ENCODE measurements around the gene EGFR. TPM values are rescaled to one million over a fixed set of nuclear protein-coding genes. Genes with fewer than 3 reads are reported as not detected.
A peak's percentile ranks its signal among the peaks of the same experiment; 100 is the strongest.

Gene EGFR
- total RNA-seq, 1 experiment from 2014 or later = 3.1 TPM

DNA sequence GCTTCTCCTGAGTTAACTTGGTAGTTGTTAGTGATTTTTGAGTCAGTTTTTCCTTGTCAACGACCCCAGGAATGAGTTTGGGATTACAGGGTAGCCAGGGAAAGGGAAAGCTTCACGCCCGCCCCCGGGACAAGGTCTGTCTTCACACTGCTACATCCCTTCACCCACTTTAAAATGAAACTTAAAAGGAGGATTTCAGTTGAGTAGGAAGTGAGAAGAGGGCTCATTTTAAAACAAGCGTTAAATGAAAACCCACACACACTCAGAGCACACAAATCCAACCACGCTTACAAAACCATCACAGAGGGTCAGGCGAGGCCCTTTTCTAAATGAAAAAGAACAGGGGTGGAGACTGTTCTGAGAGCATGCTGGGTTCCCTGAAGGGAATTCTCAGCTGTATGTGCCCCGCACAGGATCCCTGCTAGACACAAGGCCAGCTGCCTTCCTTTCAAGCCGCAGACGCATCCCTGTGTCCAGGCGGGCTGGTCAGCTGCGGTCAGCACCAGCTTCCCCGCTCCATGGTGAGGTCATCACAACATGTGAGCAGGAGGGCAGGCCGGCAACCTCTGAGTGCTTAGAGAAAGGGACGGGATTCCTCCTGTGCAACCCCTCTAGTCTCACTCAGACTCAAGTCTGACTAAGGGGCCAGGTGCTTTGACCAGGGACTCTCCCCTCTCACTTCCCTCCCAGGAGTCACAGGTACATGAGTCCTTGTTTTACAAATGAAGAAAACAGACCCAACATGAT, 111.8 kb downstream of the EGFR start:
- DNase-seq = no peak
- Histone ChIP-seq H3K27me3 (ENCODE audit: control insufficient read depth, insufficient read depth, low read length) (no peaks in the 10 kb centered on the region), H3K36me3 (replicated peaks; ENCODE audit: control insufficient read depth, insufficient read depth, low read length) (no peaks in the 10 kb centered on the region), H3K4me3 (ENCODE audit: insufficient read depth, low read depth, low read length) (no peak overlapping the region)

DNA sequence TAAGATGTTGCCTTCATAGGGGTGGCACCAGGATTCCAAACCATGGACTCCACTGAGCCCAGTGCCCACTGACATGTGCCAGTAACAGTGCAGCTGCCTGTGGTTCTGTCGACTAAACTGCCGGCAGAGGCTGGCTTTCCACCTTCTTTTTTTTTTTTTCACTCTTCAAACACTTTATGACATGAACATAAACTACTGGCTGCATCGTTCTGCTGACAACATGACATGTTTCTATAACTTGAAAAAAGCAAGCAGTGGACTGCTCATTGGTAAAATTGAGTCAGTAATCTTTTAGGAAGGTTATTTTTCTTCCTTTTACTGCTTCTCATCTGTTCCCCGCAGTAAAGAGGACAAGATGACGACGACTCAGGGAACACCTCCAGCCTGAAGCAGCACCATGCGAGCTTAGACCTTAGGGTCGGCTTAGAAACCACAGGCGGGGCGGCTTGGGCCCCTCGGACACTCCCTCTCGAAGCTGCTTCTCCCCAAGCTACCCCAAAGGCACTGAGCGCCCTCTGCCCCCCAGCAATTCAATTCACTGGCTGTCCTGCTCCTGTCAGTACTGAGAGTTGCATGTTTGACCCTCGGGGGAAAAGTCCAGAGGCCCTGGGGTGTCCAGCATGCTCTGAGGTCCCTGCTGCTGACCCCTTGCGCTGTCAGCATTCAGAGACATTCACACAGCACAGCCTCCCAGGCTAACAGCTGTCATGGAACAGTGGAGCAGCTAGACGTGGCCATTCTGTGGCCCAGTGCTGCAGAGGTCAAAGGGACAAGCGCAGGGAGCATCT, 112.5 kb downstream of the EGFR start:
- no peaks in the 10 kb centered on the region for H3K36me3 ChIP-seq (replicated peaks; ENCODE audit: control insufficient read depth, insufficient read depth, low read length)
- H3K4me3 ChIP-seq (ENCODE audit: insufficient read depth, low read depth, low read length) = no peak overlapping the region
- DNase-seq = no peak
- no peaks in the 10 kb centered on the region for H3K27me3 ChIP-seq (ENCODE audit: control insufficient read depth, insufficient read depth, low read length)

DNA sequence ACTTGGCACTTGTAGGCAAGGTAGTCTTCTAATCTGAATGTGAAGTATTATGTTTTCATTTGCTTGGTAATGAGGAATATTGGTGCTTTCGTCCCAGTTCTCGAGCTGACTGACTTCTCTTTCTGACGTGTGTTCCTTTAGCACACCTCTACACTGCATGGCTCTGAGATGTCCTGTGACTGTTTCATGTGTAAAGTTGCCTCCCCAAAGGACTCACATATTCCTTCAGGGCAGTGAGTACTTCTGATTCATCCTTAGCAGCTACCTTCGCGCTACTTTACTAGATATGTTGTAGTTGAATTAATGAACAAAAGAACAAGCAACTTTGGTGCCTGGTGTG, 113.7 kb downstream of the EGFR start:
- no peak overlapping the region for H3K4me3 ChIP-seq (ENCODE audit: insufficient read depth, low read depth, low read length)
- no peaks in the 10 kb centered on the region for H3K36me3 ChIP-seq (replicated peaks; ENCODE audit: control insufficient read depth, insufficient read depth, low read length)
- DNase-seq = no peak
- H3K27me3 ChIP-seq (ENCODE audit: control insufficient read depth, insufficient read depth, low read length) = no peaks in the 10 kb centered on the region

DNA sequence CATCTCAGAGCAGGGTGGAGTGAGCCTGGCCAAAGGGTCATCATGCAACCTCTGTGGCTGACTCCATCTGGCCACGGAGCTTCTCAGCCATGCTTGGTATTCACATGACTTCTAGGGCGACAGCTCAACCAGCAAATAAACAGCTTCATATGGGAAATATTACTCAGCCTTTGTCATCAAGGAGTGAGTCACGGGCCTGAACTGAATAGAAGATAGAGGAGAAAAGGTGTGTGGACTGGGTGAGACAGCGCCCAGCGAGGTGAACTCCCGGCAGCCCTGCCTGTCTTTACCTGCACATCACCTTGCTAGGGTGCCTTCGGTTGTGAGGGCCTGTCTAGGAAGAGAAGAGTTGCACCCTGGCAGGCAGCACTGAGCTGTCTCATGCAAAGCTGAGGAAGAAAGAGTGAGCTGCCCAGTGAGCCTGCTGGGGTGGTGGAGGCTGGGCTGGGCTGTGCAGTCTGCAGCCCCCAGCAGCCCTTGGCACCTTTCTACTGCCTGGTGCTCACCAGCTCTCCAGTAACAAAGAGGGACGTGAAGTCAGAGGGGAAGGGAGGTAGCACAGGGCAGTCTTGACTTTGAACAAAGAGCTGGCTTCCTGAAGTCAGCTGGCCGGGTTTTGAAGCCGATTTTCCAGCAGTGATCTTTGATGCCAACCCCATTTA, 114.2 kb downstream of the EGFR start:
- no peak for DNase-seq
- Histone ChIP-seq H3K4me3 (ENCODE audit: insufficient read depth, low read depth, low read length) (no peak overlapping the region), H3K27me3 (ENCODE audit: control insufficient read depth, insufficient read depth, low read length) (no peaks in the 10 kb centered on the region), H3K36me3 (replicated peaks; ENCODE audit: control insufficient read depth, insufficient read depth, low read length) (no peaks in the 10 kb centered on the region)

DNA sequence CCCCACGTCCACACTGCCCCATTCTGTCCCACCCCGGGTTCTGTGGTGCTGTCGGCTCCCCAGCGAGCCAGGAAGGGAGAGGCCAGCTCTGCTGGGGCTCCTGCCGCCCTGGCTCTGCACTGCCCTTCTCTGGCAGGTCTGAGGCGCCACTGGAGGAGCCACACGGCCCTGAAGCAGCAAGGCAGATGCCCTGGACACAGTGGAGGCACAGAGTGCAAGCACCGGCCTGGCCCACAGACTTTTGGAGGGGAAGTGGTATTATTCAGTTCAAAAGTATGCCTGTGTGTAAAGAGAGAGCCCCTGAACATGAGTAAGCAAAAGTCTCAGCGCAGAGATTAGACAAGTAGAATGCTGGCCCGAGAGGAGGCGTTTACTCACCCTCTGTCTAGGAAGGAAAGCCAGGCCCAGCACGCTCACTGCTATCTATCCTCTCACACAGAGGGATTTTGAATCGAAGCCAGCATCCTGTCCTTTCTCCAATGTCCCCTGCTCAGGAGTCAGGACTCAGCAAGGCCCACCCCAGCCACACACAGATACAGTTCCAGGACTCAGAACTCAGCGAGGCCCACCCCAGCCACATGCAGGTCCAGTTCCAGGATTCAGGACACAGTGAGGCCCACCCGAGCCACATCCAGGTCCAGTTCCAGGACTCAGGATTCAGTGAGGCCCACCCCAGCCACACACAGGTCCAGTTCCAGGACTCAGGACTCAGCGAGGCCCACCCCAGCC, 115.0 kb downstream of the EGFR start:
- Histone ChIP-seq H3K36me3 (replicated peaks; ENCODE audit: control insufficient read depth, insufficient read depth, low read length) (no peaks in the 10 kb centered on the region), H3K4me3 (ENCODE audit: insufficient read depth, low read depth, low read length) (no peak overlapping the region), H3K27me3 (ENCODE audit: control insufficient read depth, insufficient read depth, low read length) (no peaks in the 10 kb centered on the region)
- DNase-seq = no peak

DNA sequence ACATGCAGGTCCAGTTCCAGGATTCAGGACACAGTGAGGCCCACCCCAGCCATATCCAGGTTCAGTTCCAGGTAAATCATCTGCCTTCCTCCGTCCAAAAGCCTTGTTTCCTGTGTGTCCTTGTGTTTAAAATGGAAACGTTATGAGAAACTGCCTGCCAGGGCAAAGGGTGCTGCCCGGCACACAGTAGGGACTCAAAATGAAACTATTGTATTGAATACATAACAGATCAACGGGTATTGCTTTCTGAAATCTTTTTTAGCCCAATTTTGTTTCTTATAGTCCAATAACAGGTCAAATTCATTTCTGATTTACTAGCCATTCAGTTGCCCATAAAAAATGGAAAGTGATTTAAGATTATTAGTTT, 115.5 kb downstream of the EGFR start:
- Histone ChIP-seq H3K36me3 (replicated peaks; ENCODE audit: control insufficient read depth, insufficient read depth, low read length) (no peaks in the 10 kb centered on the region), H3K27me3 (ENCODE audit: control insufficient read depth, insufficient read depth, low read length) (no peaks in the 10 kb centered on the region), H3K4me3 (ENCODE audit: insufficient read depth, low read depth, low read length) (no peak overlapping the region)
- DNase-seq = no peak

DNA sequence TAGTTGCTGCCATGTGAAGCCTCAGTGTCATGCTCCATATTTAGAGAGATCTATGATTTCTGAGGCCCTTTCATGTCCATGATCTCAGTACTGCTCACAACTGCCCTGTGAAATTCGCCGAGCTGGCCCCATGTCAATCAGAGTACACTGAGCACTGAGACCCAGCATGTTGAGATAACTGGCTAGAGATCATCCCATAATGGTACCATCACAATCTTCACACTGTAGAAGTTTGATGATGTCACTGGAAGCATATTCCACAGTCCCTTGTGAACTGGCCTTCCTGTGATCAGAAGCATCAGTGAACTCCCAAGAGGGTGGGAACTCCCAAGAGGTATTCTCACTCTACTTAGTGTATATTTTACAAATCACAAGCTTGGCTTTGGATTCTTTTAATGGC, 116.0 kb downstream of the EGFR start:
- Histone ChIP-seq H3K36me3 (replicated peaks; ENCODE audit: control insufficient read depth, insufficient read depth, low read length) (no peaks in the 10 kb centered on the region), H3K4me3 (ENCODE audit: insufficient read depth, low read depth, low read length) (no peak overlapping the region), H3K27me3 (ENCODE audit: control insufficient read depth, insufficient read depth, low read length) (no peaks in the 10 kb centered on the region)
- no peak for DNase-seq

DNA sequence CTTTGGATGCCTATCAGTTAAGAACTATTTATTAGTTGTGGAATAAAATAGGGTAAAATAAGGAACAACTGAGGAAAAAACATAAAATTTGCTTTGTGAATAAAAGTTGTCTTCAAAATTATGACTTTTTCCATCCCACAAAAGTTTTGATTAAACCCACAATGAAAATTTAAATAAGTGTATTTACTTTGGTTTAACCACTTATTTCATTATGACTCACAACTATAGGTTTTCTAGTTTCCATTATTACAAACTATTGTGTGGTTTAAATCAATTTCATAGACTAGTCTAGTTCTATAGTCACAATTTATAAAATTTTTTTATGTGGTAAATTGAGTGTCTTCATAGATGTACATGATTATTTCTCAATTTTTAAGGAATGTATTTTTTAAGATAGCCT, 116.6 kb downstream of the EGFR start:
- DNase-seq = no peak

DNA sequence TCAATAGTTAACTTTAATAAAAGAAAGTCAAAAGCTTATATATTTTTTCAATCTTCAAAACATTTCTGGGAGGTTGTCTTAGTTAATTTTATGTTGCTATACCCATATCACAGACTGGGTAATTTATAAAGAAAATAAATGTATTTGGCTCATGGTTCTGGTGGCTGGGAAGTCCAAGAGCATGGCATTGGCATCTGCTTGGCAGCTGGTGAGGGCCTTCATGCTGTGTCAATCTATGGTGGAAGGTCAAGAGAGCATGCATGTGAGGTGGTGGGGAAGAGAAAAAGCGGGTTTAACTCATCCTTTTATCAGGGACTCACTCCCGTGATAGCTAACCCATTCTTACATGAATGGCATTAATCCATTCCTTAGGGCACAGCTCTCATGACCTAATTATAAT, 119.8 kb downstream of the EGFR start:
- Histone ChIP-seq H3K36me3 (replicated peaks; ENCODE audit: control insufficient read depth, insufficient read depth, low read length) (no peaks in the 10 kb centered on the region), H3K4me3 (ENCODE audit: insufficient read depth, low read depth, low read length) (no peak overlapping the region), H3K27me3 (ENCODE audit: control insufficient read depth, insufficient read depth, low read length) (no peaks in the 10 kb centered on the region)
- DNase-seq = no peak

More for the DNA sequence above, 116.6 kb downstream of the EGFR start:
- H3K36me3 ChIP-seq (replicated peaks; ENCODE audit: control insufficient read depth, insufficient read depth, low read length) = no peaks in the 10 kb centered on the region
- no peak overlapping the region for H3K4me3 ChIP-seq (ENCODE audit: insufficient read depth, low read depth, low read length)
- H3K27me3 ChIP-seq (ENCODE audit: control insufficient read depth, insufficient read depth, low read length) = no peaks in the 10 kb centered on the region

DNA sequence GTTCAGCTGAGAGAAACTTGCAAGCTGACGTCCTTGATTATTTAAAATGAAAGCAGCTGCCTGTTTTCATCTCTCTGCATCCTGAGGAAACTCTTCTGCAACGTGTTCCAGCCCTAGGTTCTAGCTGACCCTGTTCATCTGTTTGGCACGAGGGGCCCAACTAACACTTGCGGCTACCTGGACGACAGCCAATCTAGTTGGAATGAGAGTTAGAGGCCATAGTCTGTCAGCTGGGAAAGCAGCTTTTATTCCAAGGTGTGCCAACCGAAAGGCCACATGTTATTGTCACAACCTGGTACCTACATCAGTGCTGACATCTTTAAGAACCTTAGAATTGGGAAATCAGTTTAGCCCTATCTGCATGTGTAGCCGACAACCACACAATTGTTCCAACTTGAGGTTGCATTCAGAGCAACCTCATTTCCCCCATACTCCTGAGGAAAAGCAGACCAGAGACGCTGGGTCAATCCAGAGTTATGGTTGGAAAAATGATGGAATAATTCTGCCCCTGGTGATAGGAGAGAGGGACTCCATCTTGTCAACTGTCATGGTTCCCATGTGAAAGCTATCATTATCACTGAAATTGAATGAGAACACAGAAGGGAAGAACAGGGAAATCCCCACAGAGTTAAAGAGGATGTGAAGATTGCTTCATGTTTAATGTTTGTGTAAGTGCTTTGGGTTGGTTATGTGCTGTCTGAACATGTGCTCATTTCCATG, 121.6 kb downstream of the EGFR start:
- Histone ChIP-seq H3K27me3 (ENCODE audit: control insufficient read depth, insufficient read depth, low read length) (no peaks in the 10 kb centered on the region), H3K4me3 (ENCODE audit: insufficient read depth, low read depth, low read length) (no peak overlapping the region), H3K36me3 (replicated peaks; ENCODE audit: control insufficient read depth, insufficient read depth, low read length) (no peaks in the 10 kb centered on the region)
- no peak for DNase-seq

DNA sequence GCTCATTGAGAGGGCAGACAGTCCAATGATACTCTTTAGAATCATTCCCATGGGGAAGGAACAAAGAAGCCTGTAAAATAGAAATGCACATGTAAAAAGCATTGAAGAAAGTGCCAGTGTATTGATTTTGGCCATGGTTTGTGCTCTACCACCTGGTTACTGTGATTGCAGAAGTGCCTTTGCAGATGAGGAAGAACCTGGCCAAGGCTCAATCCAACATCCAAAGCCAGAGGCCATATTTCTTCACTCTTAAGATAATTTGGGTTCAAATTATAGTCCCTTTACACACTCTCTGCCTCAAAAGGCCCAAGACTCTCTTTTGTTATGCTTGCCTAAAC, 122.1 kb downstream of the EGFR start:
- Histone ChIP-seq H3K27me3 (ENCODE audit: control insufficient read depth, insufficient read depth, low read length) (no peaks in the 10 kb centered on the region), H3K36me3 (replicated peaks; ENCODE audit: control insufficient read depth, insufficient read depth, low read length) (no peaks in the 10 kb centered on the region)

DNA sequence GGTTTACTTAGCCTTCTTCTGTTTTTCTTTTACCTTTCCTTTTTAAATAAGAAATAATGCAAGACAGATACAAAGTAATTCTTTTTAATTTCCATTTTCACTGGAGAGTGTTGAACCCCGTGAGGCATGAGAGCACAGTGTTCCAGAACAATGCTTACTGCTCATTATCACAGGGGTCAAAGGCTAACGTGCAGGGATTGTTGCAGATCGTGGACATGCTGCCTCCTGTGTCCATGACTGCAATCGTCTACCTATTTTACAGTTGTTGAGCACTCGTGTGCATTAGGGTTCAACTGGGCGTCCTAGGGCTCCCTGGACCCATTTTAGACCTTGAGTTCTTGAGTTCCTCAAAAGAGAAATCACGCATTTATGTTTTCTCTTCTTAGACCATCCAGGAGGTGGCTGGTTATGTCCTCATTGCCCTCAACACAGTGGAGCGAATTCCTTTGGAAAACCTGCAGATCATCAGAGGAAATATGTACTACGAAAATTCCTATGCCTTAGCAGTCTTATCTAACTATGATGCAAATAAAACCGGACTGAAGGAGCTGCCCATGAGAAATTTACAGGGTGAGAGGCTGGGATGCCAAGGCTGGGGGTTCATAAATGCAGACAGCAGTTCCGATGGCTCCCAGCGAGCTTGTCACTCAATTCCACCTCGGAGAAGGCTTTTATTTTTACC, 124.2 kb downstream of the EGFR start:
- no peaks in the 10 kb centered on the region for H3K36me3 ChIP-seq (replicated peaks; ENCODE audit: control insufficient read depth, insufficient read depth, low read length)
- no peak for DNase-seq
- no peaks in the 10 kb centered on the region for H3K27me3 ChIP-seq (ENCODE audit: control insufficient read depth, insufficient read depth, low read length)
- no peak overlapping the region for H3K4me3 ChIP-seq (ENCODE audit: insufficient read depth, low read depth, low read length)

More for the DNA sequence above, 122.1 kb downstream of the EGFR start:
- DNase-seq = no peak
- H3K4me3 ChIP-seq (ENCODE audit: insufficient read depth, low read depth, low read length) = no peak overlapping the region

DNA sequence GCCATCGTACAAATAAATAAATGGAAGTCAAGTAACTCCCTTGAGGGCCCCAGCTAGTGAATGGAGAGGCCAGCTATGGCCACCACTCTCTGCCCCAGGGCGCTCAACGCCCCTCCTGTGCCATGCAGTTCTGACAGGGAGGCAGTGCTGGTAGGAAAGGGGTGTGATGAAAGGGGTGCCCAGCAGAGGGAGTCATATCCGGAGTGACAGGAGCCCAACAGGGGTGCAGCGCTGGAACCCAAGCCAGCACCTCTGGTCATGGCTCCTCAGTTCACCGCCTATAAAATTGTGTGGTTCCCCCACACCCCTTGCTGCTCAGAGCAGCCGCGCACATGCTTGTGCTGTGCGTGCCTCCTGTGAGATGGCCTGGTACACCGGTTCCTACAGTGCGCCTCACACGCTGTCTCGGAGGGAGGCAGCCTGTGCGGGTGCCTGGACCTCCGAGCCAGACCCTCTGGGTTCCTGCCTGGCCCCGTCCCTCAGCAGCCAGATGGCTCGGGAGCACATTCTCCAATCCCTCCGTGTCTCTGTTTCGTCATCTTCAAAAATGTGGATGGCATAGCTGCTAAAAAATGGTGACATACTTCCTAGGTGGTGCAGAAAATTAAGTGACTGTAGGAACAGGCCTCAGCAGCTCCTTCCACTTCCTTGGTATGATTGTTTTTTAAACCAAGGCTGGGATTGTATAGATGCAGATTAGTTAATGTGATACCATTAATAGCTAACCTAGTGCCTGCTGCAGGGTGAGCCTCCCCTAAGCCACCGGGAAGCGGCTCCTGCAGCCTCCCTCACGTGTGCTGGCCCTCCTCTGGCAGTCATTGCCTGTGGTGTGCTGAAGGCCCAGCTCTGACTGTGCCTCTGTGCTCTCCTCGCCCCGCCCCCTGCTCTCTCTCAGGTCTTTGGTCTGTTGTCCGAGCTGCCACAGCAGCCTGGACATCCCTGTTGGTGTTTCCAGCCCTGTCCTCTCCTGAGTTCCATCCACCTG, 125.8 kb downstream of the EGFR start:
- no peak overlapping the region for H3K4me3 ChIP-seq (ENCODE audit: insufficient read depth, low read depth, low read length)
- peak; percentile 86 for DNase-seq
- no peaks in the 10 kb centered on the region for H3K27me3 ChIP-seq (ENCODE audit: control insufficient read depth, insufficient read depth, low read length)
- no peaks in the 10 kb centered on the region for H3K36me3 ChIP-seq (replicated peaks; ENCODE audit: control insufficient read depth, insufficient read depth, low read length)
